ENCODE results near the gene UBN1. TPM values are rescaled to one million over a fixed set of nuclear protein-coding genes. Genes with fewer than 3 reads are reported as not detected.

Gene UBN1
- total RNA-seq, 4 donors from 2014 or later = 22.8 to 46.2 (median 28.0) TPM

DNA sequence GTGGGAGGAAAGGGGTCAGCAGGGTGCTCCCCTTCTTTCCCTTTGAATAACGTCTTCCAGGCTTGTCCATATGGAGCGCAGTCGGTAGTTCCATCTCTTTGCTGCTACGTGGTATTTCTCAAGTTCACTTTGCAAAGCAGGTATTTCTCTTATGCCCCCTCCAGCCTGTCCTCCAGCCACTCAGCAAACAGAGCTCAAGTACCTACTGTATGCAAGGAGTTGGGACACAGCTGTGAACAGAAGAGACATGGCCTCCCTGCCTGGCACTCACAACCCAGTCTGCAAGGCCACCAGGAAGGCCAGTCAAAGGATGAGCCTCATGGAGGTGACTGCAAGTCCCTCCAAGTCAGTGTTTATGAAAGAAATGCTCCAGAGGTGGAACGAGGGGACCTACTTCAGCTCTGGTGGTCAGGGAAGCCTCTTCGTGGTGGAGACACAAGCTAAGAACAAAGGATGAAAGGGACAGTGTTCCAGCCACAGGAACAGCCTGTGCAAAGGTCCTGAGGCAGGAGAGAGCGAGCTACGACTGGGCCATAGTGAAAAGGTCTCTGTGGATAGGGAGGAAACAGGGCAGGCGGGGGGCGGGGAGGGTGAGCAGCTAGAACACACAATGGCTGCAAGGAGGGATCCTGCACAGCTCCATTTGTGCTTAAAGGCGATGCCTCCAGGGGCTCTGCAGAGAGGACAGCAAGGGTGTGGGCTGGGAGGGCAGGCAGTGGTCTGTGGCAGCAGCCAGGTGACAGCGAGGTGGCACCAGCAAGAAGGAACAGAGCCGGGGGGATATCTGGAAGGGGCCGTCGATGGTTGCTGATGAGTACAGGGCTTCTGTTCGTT lies 57.0 kb downstream of the UBN1 start:
- Histone ChIP-seq H3K4me1 (no peaks in the 10 kb centered on the region), H3K4me3 (no peak overlapping the region), H3K9me3 (no peaks in the 10 kb centered on the region), H3K36me3 (peaks cover 0 to 39% of the 10 kb centered on the region in 2 donors), H3K27ac (no peak overlapping the region), H3K27me3 (peaks cover 6% of the 10 kb centered on the region)
- WGBS, 2 donors (ENCODE audit: low coverage in 1 of 2) = 77 to 82% methylated on average over 13 to 14 of the region's 16 CpGs
- ATAC-seq = no peak
- TF ChIP-seq CTCF (IDR thresholded peaks at IDR 0.05) (no peak), EP300 (IDR thresholded peaks at IDR 0.05) (no peak), POLR2A (IDR thresholded peaks at IDR 0.05) (no peak), POLR2AphosphoS5 (IDR thresholded peaks at IDR 0.05) (no peak)

- H3K4me1 ChIP-seq = no peaks in the 10 kb centered on the region
- TF ChIP-seq POLR2A (IDR thresholded peaks at IDR 0.05) = no peak
- no peak for TF ChIP-seq EP300 (IDR thresholded peaks at IDR 0.05)
- TF ChIP-seq CTCF (IDR thresholded peaks at IDR 0.05) = no peak
- no peak for TF ChIP-seq POLR2AphosphoS5 (IDR thresholded peaks at IDR 0.05)
- no peaks in the 10 kb centered on the region for H3K9me3 ChIP-seq
- peaks cover 6% of the 10 kb centered on the region for H3K27me3 ChIP-seq
- H3K36me3 ChIP-seq = peaks cover 0 to 33% of the 10 kb centered on the region in 2 donors
- no peak for ATAC-seq
- no peak overlapping the region for H3K4me3 ChIP-seq
- WGBS, 2 donors (ENCODE audit: low coverage in 1 of 2) = 76 to 80% methylated on average over 6 to 9 of the region's 14 CpGs
- no peak overlapping the region for H3K27ac ChIP-seq
Measured at GRCh38 chr16:4904942-4905615, 57.8 kb downstream of the UBN1 start.

GRCh38 chr16:4908854-4909401 lies 61.6 kb downstream of the UBN1 start:
- TF ChIP-seq CTCF (IDR thresholded peaks at IDR 0.05) (no peak), POLR2A (IDR thresholded peaks at IDR 0.05) (no peak), EP300 (IDR thresholded peaks at IDR 0.05) (no peak), POLR2AphosphoS5 (IDR thresholded peaks at IDR 0.05) (no peak)
- ATAC-seq = no peak
- WGBS, 2 donors (ENCODE audit: low coverage in 1 of 2) = 71 to 90% methylated on average over 1 to 2 of the region's 5 CpGs
- H3K27me3 ChIP-seq = no peaks in the 10 kb centered on the region
- no peaks in the 10 kb centered on the region for H3K4me1 ChIP-seq
- H3K27ac ChIP-seq = no peak overlapping the region
- peaks cover 0 to 2% of the 10 kb centered on the region in 2 donors for H3K36me3 ChIP-seq
- no peaks in the 10 kb centered on the region for H3K9me3 ChIP-seq
- no peak overlapping the region for H3K4me3 ChIP-seq

DNA sequence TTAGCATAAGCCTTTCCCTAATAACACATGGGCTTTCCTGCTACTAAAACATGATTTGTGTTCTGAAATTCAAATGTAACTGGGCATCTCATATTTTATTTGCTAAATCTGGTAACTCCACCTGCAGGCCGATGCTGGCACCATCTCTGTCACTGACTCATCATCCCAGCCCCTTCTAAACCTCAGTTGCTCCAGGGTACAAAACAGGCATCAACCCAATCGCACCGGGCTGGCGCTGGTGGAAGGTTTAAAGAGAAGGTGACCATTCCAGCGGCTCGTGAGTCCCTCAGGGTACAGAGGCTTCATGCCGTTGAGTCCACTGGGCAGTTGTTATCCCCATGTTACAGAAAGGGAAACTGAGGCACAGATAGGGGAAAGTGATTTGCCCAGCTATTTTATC lies 62.5 kb downstream of the UBN1 start:
- H3K27ac ChIP-seq = no peak overlapping the region
- H3K27me3 ChIP-seq = no peaks in the 10 kb centered on the region
- no peaks in the 10 kb centered on the region for H3K9me3 ChIP-seq
- TF ChIP-seq POLR2AphosphoS5 (IDR thresholded peaks at IDR 0.05) (no peak), CTCF (IDR thresholded peaks at IDR 0.05) (no peak), POLR2A (IDR thresholded peaks at IDR 0.05) (no peak), EP300 (IDR thresholded peaks at IDR 0.05) (no peak)
- 55 to 94% methylated on average over 2 to 4 of the region's 7 CpGs for WGBS, 2 donors (ENCODE audit: low coverage in 1 of 2)
- H3K4me1 ChIP-seq = no peaks in the 10 kb centered on the region
- H3K4me3 ChIP-seq = no peak overlapping the region
- peaks cover 0 to 3% of the 10 kb centered on the region in 2 donors for H3K36me3 ChIP-seq
- no peak for ATAC-seq
